ENCODE measurements around the gene BAHCC1.

GRCh38 chr17:81394921-81395599 lies at the start of gene BAHCC1:
- TF ChIP-seq CTCF (conservative IDR thresholded peaks at IDR 0.05) = no peak
- no peak for TF ChIP-seq EZH2 (IDR thresholded peaks at IDR 0.05; ENCODE audit: low read depth)
